ENCODE measurements around the gene B3GNT3.

DNA sequence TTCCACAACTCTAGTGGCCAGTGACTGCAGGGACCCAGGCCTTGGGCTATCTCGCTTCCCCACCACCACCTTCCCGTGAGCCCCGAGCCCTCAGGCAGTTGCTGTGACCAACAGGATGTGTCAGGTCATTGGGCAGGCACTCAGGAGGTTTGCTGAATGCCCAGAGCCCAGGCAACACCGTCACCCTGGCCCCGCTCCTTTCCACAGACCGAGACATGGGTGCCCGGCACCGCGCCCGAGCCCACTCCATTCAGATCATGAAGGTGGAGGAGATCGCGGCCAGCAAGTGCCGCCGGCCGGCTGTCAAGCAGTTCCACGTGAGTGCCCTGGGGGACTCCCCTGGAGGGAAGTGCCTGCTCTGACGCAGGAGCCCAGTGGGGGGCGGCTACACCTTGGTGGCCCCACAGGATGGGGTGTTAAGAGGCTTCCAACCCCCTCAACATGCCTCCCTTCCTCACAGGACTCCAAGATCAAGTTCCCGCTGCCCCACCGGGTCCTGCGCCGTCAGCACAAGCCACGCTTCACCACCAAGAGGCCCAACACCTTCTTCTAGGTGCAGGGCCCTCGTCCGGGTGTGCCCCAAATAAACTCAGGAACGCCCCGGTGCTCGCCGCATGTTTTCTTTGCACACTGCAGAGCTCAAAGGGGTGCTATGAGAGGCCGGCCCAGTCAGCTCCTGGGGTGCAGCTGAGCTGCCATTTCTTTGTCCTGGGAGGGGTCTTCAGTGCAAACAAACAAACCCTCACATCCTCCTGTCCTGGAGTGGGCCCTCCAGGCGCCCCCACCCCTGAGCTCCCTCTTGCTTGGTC, 68.0 kb downstream of the B3GNT3 start:
- TF ChIP-seq, protein P1, sequence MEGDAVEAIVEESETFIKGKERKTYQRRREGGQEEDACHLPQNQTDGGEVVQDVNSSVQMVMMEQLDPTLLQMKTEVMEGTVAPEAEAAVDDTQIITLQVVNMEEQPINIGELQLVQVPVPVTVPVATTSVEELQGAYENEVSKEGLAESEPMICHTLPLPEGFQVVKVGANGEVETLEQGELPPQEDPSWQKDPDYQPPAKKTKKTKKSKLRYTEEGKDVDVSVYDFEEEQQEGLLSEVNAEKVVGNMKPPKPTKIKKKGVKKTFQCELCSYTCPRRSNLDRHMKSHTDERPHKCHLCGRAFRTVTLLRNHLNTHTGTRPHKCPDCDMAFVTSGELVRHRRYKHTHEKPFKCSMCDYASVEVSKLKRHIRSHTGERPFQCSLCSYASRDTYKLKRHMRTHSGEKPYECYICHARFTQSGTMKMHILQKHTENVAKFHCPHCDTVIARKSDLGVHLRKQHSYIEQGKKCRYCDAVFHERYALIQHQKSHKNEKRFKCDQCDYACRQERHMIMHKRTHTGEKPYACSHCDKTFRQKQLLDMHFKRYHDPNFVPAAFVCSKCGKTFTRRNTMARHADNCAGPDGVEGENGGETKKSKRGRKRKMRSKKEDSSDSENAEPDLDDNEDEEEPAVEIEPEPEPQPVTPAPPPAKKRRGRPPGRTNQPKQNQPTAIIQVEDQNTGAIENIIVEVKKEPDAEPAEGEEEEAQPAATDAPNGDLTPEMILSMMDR (IDR thresholded peaks at IDR 0.05): no peak
- TF ChIP-seq POLR2A (IDR thresholded peaks at IDR 0.05): no peak
- TF ChIP-seq EP300 (IDR thresholded peaks at IDR 0.05): no peak

Data from ovary (tissue), 3 donors.